ENCODE results near the gene EZR. TPM values are rescaled to one million over a fixed set of nuclear protein-coding genes. Genes with fewer than 3 reads are reported as not detected.

Gene EZR
- total and polyA plus RNA-seq, 2 experiments from 2014 or later = 399 to 623 TPM

DNA sequence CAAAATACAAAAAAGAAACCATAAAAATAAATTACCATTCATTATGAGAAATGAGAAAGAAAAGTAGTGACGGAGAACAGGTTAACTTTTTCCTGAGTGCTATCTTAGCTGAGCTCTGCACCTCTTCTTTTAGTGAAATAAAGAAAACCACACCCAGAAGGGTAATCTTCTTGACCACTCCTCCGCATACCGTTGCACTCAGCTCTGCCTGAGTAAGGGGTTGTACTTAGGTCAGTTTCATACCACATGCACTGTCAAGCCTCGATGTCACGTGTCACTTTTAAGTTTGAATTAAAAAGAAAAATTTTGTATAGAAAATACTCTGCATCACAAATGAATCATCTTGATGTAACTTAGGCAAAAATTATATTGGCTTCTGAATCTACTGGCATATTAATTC, 2.8 kb downstream of the EZR start:
- Histone ChIP-seq H3K27ac (peak overlapping the region; percentile 96), H3K36me3 (replicated peaks; ENCODE audit: insufficient read depth, low read depth) (no peaks in the 10 kb centered on the region), H2AFZ (no peak overlapping the region), H3K79me2 (peaks cover 67% of the 10 kb centered on the region), H4K20me1 (ENCODE audit: insufficient read depth, poor library complexity, severe bottlenecking) (peaks cover 65% of the 10 kb centered on the region), H3K4me1 (ENCODE audit: insufficient read depth) (peaks cover 24% of the 10 kb centered on the region), H3K4me2 (peak overlapping the region; percentile 75), H3K4me3 (peak overlapping the region; percentile 89), H3K9me2 (replicated peaks; ENCODE audit: insufficient read depth) (no peaks in the 10 kb centered on the region), H3K27me3 (no peaks in the 10 kb centered on the region), H3K9me3 (ENCODE audit: low read depth) (no peaks in the 10 kb centered on the region)
- TF ChIP-seq, protein P1, sequence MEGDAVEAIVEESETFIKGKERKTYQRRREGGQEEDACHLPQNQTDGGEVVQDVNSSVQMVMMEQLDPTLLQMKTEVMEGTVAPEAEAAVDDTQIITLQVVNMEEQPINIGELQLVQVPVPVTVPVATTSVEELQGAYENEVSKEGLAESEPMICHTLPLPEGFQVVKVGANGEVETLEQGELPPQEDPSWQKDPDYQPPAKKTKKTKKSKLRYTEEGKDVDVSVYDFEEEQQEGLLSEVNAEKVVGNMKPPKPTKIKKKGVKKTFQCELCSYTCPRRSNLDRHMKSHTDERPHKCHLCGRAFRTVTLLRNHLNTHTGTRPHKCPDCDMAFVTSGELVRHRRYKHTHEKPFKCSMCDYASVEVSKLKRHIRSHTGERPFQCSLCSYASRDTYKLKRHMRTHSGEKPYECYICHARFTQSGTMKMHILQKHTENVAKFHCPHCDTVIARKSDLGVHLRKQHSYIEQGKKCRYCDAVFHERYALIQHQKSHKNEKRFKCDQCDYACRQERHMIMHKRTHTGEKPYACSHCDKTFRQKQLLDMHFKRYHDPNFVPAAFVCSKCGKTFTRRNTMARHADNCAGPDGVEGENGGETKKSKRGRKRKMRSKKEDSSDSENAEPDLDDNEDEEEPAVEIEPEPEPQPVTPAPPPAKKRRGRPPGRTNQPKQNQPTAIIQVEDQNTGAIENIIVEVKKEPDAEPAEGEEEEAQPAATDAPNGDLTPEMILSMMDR (IDR thresholded peaks at IDR 0.05; ENCODE audit: poor library complexity) = no peak
- TF ChIP-seq EZH2 (IDR thresholded peaks at IDR 0.05; ENCODE audit: borderline replicate concordance) = no peak
- TF ChIP-seq EZH2phosphoT487 (IDR thresholded peaks at IDR 0.05; ENCODE audit: low read depth, severe bottlenecking, unreplicated experiment) = no peak
- 24% methylated on average over 5 of the region's 5 CpGs for WGBS (ENCODE audit: low lambda C conversion rate, missing lambda C conversion rate)
- no peak for DNase-seq (ENCODE audit: low spot score)

GRCh38 chr6:158815907-158816306, 3.3 kb downstream of the EZR start:
- DNase-seq (ENCODE audit: low spot score) = no peak
- peaks cover 71% of the 10 kb centered on the region for H3K79me2 ChIP-seq
- no peaks in the 10 kb centered on the region for H3K27me3 ChIP-seq
- H3K4me3 ChIP-seq = peak overlapping the region; percentile 89
- H4K20me1 ChIP-seq (ENCODE audit: insufficient read depth, poor library complexity, severe bottlenecking) = peaks cover 69% of the 10 kb centered on the region
- H3K27ac ChIP-seq = peak overlapping the region; percentile 96
- H3K4me1 ChIP-seq (ENCODE audit: insufficient read depth) = peaks cover 28% of the 10 kb centered on the region
- H3K4me2 ChIP-seq = peak overlapping the region; percentile 75
- no peaks in the 10 kb centered on the region for H3K9me2 ChIP-seq (replicated peaks; ENCODE audit: insufficient read depth)
- H2AFZ ChIP-seq = no peak overlapping the region
- H3K9me3 ChIP-seq (ENCODE audit: low read depth) = no peaks in the 10 kb centered on the region
- 57% methylated on average over 2 of the region's 2 CpGs for WGBS (ENCODE audit: low lambda C conversion rate, missing lambda C conversion rate)
- TF ChIP-seq EZH2 (IDR thresholded peaks at IDR 0.05; ENCODE audit: borderline replicate concordance) = no peak
- no peak for TF ChIP-seq EZH2phosphoT487 (IDR thresholded peaks at IDR 0.05; ENCODE audit: low read depth, severe bottlenecking, unreplicated experiment)
- TF ChIP-seq, protein P1 (IDR thresholded peaks at IDR 0.05; ENCODE audit: poor library complexity) = no peak
- no peaks in the 10 kb centered on the region for H3K36me3 ChIP-seq (replicated peaks; ENCODE audit: insufficient read depth, low read depth)

- TF ChIP-seq EZH2 (IDR thresholded peaks at IDR 0.05; ENCODE audit: borderline replicate concordance) (no peak), EZH2phosphoT487 (IDR thresholded peaks at IDR 0.05; ENCODE audit: low read depth, severe bottlenecking, unreplicated experiment) (no peak)
- TF ChIP-seq, protein P1 (IDR thresholded peaks at IDR 0.05; ENCODE audit: poor library complexity) = no peak
- Histone ChIP-seq H3K4me2 (peak overlapping the region; percentile 75), H4K20me1 (ENCODE audit: insufficient read depth, poor library complexity, severe bottlenecking) (peaks cover 74% of the 10 kb centered on the region), H3K9me2 (replicated peaks; ENCODE audit: insufficient read depth) (no peaks in the 10 kb centered on the region), H3K27ac (peak overlapping the region; percentile 96), H3K9me3 (ENCODE audit: low read depth) (no peaks in the 10 kb centered on the region), H3K27me3 (no peaks in the 10 kb centered on the region), H3K4me3 (peak overlapping the region; percentile 89), H3K4me1 (ENCODE audit: insufficient read depth) (peaks cover 32% of the 10 kb centered on the region), H3K79me2 (peaks cover 76% of the 10 kb centered on the region), H3K36me3 (replicated peaks; ENCODE audit: insufficient read depth, low read depth) (no peaks in the 10 kb centered on the region), H2AFZ (no peak overlapping the region)
- WGBS (ENCODE audit: low lambda C conversion rate, missing lambda C conversion rate) = 36% methylated on average over 2 of the region's 2 CpGs
- no peak for DNase-seq (ENCODE audit: low spot score)
Measured at GRCh38 chr6:158815379-158815724, 3.8 kb downstream of the EZR start.

- no peak for DNase-seq (ENCODE audit: low spot score)
- no peaks in the 10 kb centered on the region for H3K36me3 ChIP-seq (replicated peaks; ENCODE audit: insufficient read depth, low read depth)
- peak overlapping the region; percentile 96 for H3K27ac ChIP-seq
- H2AFZ ChIP-seq = no peak overlapping the region
- WGBS (ENCODE audit: low lambda C conversion rate, missing lambda C conversion rate) = 80% methylated on average over 3 of the region's 3 CpGs
- H3K4me1 ChIP-seq (ENCODE audit: insufficient read depth) = peaks cover 47% of the 10 kb centered on the region
- no peaks in the 10 kb centered on the region for H3K9me2 ChIP-seq (replicated peaks; ENCODE audit: insufficient read depth)
- TF ChIP-seq EZH2phosphoT487 (IDR thresholded peaks at IDR 0.05; ENCODE audit: low read depth, severe bottlenecking, unreplicated experiment) (no peak), EZH2 (IDR thresholded peaks at IDR 0.05; ENCODE audit: borderline replicate concordance) (no peak)
- TF ChIP-seq, protein P1 (IDR thresholded peaks at IDR 0.05; ENCODE audit: poor library complexity) = no peak
- peak overlapping the region; percentile 75 for H3K4me2 ChIP-seq
- peaks cover 100% of the 10 kb centered on the region for H3K79me2 ChIP-seq
- H3K4me3 ChIP-seq = no peak overlapping the region
- peaks cover 98% of the 10 kb centered on the region for H4K20me1 ChIP-seq (ENCODE audit: insufficient read depth, poor library complexity, severe bottlenecking)
- H3K27me3 ChIP-seq = no peaks in the 10 kb centered on the region
- no peaks in the 10 kb centered on the region for H3K9me3 ChIP-seq (ENCODE audit: low read depth)
Measured at GRCh38 chr6:158813032-158813431, 6.1 kb downstream of the EZR start.
